T-helper 1 cell (primary cell): ENCODE data around the gene PTPRCAP.

ENCODE experiments used
- DNase-seq, 5 donors: peaks; one replicate each; pipeline ENCODE4 v3.0.0-alpha.2; 2012 to 2020

PTPRCAP gene

GRCh38 chr11:67395555-67396258 lies 41.8 kb downstream of the PTPRCAP start:
- DNase-seq: no peak

- no peak for DNase-seq
Observed at GRCh38 chr11:67393990-67394389, 43.5 kb downstream of the PTPRCAP start.

DNA sequence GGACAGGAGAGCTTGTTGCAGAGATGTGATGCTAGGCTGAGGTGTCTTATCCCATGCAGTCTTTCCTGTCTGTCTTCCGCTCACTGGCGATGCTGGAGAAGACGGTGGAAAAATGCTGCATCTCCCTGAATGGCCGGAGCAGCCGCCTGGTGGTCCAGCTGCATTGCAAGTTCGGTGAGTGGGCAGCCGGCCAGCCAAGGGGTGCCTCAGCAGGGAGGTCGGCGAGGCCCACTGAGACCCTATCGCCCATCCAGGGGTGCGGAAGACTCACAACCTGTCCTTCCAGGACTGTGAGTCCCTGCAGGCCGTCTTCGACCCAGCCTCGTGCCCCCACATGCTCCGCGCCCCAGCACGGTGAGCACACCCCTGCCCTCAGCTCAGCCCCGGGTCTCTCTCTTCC lies 44.0 kb downstream of the PTPRCAP start:
- no peak for DNase-seq

DNA sequence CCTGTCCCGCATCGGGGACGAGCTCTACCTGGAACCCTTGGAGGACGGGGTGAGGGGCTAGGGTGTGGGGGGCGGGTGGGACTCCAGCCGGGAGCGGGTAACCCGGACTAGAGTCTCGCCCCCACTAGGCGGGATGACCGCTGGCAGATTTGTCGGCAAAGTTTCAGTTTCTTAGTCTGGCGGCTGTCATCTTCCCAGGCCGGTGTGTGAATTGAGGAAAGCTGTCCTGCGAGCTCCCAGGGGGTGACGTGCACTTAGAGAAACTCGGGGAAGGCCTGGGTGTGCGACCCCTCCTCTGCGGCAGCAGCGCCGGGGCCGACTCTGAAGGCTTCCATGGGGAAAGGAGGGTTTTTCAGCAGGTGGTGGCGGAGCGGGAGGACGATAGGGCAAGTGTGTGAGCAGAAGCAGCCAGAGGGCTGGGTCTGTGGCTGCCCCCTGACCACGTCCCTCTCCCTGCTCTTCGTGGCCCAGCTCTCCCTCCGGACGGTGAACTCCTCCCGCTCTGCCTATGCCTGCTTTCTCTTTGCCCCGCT lies 45.2 kb downstream of the PTPRCAP start:
- DNase-seq: no peak

DNA sequence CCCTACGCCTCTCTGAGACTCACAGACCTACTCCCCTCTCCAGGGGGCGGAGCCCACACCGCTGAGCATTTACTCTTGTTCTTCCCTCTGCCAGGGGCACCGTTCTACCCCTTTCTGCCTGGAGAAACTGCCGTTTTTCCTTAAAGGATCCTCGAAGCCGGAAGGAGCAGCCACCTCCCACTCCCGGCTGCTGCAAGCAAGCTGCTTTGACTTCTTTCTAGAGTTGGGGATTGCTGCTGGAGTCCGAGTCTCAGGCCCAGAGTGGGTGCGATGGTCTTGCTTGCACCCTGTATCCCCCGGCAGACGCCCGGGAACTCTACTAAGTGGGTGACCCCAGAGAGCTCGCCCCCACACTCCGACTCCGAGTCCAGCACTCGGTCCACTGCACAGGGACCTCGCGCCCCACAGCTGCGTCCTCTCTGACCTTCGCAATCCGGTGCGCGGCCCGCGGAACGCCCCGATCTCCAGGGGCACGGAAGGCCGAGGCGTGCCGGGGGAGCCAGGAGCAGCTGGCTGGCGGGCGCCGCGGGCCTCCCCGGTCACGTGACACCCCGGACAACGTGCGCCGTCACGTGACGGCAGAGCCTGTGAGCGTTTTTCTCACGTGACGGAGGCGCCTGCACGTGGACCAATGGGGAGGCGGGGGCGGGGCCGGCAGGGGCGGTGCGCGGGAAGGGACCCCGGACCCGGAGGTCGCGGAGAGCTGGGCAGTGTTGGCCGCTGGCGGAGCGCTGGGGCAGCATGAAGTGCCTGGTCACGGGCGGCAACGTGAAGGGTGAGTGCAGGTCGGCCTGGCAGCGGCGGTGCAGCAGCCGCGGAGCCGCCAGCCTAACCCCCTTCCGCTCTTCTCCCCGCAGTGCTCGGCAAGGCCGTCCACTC lies 45.9 kb downstream of the PTPRCAP start, which contains the start of gene RAD9A:
RAD9A (plus strand) TSS at position 683 of the 879 bp plus-strand sequence; CDS start at position 742, 59 bp downstream.
- peak; percentile 92 to 96 (median 93) for DNase-seq

GRCh38 chr11:67390947-67391303 lies 46.6 kb downstream of the PTPRCAP start:
- DNase-seq: no peak

- peak in 2 of 5 donors; percentile 28 to 38 for DNase-seq
Observed at GRCh38 chr11:67389477-67389876, 48.0 kb downstream of the PTPRCAP start.

DNA sequence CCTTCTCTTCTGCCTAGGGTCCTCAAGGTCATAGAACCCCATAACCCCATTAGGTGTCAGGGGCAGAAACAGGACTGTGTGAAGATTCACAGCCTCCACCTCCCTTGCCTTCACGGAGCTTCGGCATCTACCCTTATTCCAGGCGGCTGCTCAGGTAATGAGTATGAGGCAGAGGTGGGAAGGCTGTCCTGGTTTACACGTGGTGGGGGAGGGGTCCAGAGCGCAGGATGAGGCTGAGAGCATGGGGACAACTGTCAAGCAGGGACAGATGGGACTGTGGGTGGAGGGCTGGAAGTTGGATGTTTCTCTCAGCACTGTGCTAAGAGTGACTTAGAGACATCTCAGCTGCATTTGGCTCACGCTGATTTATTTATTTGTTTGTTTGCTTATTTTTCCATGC lies 50.0 kb downstream of the PTPRCAP start:
- no peak for DNase-seq

- DNase-seq: no peak
Observed at GRCh38 chr11:67387069-67387468, 50.4 kb downstream of the PTPRCAP start.
